ENCODE results near the gene TTLL8. TPM values are rescaled to one million over a fixed set of nuclear protein-coding genes. Genes with fewer than 3 reads are reported as not detected.

TTLL8 gene
- total and polyA plus RNA-seq, 2 donors (not counting 3 experiments of a cell fraction or from before 2014, with no cell fraction given), result not detected

GRCh38 chr22:50000587-50001387 lies 57.3 kb downstream of the TTLL8 start:
- H3K27me3 ChIP-seq (ENCODE audit: control insufficient read depth in 2 of 2, insufficient read depth in 2 of 2, low read length in 2 of 2), result peaks cover 0 to 2% of the 10 kb centered on the region in 2 experiments
- no peaks in the 10 kb centered on the region for H3K9me1 ChIP-seq (replicated peaks; ENCODE audit: control insufficient read depth, extremely low read depth, insufficient read depth, low read length)
- FAIRE-seq, result no peak
- CTCF ChIA-PET, result interaction anchor here (0.6 to 1.5 kb wide), 3 partner anchors 13 to 208 kb away, joined by 3 read pairs; no protein-coding TSS in a partner anchor
- intact Hi-C loops (cut with micrococcal nuclease) (no loop called here), dilution Hi-C loops (cut with MboI; ENCODE audit: extremely low pct_ligation_motif_present, low sequenced_read_pairs) (no loop called here)
- no peak overlapping the region for H3K4me3 ChIP-seq (replicated peaks in 1 of 3; ENCODE audit: insufficient read depth in 1 of 3, low read depth in 1 of 3, low read length in 3 of 3)
- no peaks in the 10 kb centered on the region for H3K9me3 ChIP-seq (replicated peaks; ENCODE audit: control insufficient read depth, insufficient read depth, low read length)
- H3K36me3 ChIP-seq (ENCODE audit: control insufficient read depth in 2 of 2, extremely low read depth in 1 of 2, insufficient read depth in 2 of 2, low read length in 2 of 2), result no peaks in the 10 kb centered on the region
- no TSS peak for BruUV-seq (replicated peaks)
- H3K27ac ChIP-seq (ENCODE audit: insufficient read depth, low read depth, low read length), result no peak overlapping the region
- no peak overlapping the region for H3K4me2 ChIP-seq (ENCODE audit: insufficient read depth, low read length)
- POLR2A ChIA-PET, result no interaction called here
- TF ChIP-seq GATA2 (IDR thresholded peaks at IDR 0.05; ENCODE audit: insufficient read depth, insufficient read length, low read depth, low read length) (no peak), JUN (IDR thresholded peaks at IDR 0.05; ENCODE audit: borderline replicate concordance, insufficient read depth, insufficient read length, low read depth) (no peak), POLR2AphosphoS5 (IDR thresholded peaks at IDR 0.05; ENCODE audit: insufficient read depth, low read depth, low read length) (no peak), FOS (IDR thresholded peaks at IDR 0.05; ENCODE audit: borderline replicate concordance, insufficient read depth, low read length) (no peak), MAX (IDR thresholded peaks at IDR 0.05; ENCODE audit: insufficient read depth, insufficient read length) (no peak), POLR2A (IDR thresholded peaks at IDR 0.05; ENCODE audit: low read depth, low read length) (no peak)
- H2AFZ ChIP-seq (ENCODE audit: low read depth, low read length), result no peak overlapping the region
- H3K4me1 ChIP-seq (ENCODE audit: control insufficient read depth, extremely low read depth, insufficient read depth, low read length), result no peaks in the 10 kb centered on the region
- no peak overlapping the region for H3K9ac ChIP-seq (replicated peaks; ENCODE audit: extremely low read depth, insufficient read depth, low read length)
- DNase-seq (ENCODE audit: low read depth, low spot score), result no peak
- H4K20me1 ChIP-seq (replicated peaks; ENCODE audit: control insufficient read depth, extremely low read depth, insufficient read depth, low read length), result no peaks in the 10 kb centered on the region
- no peaks in the 10 kb centered on the region for H3K79me2 ChIP-seq (ENCODE audit: control insufficient read depth, insufficient read depth, low read length)
